Umbilical cord (tissue), 2 donors: ENCODE data around the gene PER3. TPM values are rescaled to one million over a fixed set of nuclear protein-coding genes. Genes with fewer than 3 reads are reported as not detected.
A peak's percentile ranks its signal among the peaks of the same experiment; 100 is the strongest.

Experiments
- DNase-seq: peaks from one replicate; pipeline ENCODE4 v3.0.0-alpha.2; 2015; ENCODE audit warnings: low spot score
- total RNA-seq: library from RNA; depleted of rRNA; stranded (reverse); fragments of >200 nt; gene quantifications from one replicate; pipeline ENCODE4 v1.2.3, GENCODE V29; 2014; ENCODE audit warnings: low replicate concordance; ENCODE audit not compliant: insufficient read depth

Gene PER3
- total RNA-seq, 1 donor from 2014 or later, result 4.3 TPM

DNA sequence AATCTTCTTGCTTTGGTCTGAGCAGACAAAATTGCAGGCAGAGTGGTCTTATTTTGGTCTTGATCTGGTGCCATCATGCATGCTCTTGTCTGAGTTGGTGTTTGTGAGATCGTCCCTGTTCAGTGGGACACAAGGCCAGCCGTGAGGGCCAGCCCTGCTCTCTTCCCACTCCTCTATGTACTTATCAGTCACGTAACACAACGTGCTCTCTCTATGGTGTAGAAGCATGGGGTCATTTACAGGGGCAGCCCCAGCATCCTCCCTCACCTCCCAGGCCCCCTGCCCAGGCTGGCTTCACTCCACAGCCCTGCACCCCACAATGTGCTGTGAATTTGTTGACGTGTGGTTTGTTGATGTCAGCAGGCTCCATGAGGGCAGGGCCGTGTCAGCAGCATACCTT is 87.0 kb downstream of the PER3 start:
- DNase-seq, result no peak

- DNase-seq, result no peak
Measured at GRCh38 chr1:7873801-7874795, 90.0 kb downstream of the PER3 start.

- DNase-seq, result no peak
Measured at GRCh38 chr1:7878027-7878426, 93.9 kb downstream of the PER3 start.

DNA sequence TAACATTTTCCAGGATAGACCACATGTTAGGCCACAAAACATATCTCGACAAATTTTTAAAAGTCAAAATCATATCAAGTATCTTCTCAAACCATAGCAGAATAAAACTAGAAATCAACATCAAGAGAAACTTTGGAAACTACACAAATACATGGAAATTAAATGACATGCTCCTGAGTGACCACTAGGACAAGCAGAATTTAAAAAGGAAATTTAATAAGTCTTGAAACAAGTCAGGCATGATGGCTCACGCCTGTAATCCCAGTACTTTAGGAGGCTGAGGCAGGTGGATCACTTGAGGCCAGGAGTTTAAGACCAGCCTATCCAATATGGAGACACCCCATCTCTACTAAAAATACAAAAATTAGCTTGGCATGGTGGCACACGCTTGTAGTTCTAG is 95.1 kb downstream of the PER3 start:
- DNase-seq, result no peak

GRCh38 chr1:7884757-7885156 is 100.7 kb downstream of the PER3 start:
- DNase-seq, result no peak

DNA sequence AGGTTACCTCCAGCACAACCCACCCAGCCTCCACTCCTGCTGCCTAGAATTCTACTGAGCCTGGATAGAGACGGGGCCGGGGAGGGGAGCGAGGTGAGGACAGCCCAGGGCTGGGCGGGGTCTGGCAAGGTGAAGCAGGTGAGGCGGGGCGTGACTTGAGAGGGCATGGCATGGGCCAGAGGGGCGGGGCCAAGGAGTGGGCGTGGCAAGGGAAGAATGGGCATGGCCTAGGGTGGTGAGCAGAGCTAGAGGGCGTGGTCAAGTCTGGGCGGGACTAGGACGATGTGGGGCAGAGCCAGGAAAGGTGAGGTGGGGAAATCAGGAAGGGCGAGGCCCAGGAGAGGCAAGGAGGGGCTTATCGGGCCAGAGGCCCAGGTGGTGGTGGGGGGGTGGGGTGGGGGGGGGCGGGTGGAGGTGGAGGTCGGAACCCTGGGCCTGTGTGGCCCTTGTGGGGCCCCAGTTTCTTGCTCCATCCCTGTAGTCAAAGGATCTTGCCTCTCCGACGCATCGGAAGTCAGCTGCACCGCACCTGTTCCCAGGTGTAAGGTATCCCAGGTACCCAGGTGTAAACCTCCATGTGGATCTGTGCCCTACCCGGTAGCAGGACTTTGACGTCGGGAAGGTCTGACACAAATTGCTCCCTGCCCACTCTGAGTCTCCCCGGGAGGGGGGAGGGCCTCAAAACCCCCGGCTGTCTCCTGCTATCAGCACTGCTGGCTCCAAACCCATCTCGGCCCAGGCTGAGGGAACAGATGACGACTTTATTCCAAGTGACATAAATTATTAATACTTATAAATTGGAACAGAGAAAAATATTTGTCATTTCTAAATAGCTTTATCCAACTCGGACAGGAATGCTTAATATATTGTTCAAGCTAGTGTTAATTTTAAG is 101.7 kb downstream of the PER3 start:
- no peak for DNase-seq

- no peak for DNase-seq
Measured at GRCh38 chr1:7886405-7886745, 102.3 kb downstream of the PER3 start.

GRCh38 chr1:7888248-7889081 is 104.4 kb downstream of the PER3 start:
- DNase-seq, result peak; percentile 58

DNA sequence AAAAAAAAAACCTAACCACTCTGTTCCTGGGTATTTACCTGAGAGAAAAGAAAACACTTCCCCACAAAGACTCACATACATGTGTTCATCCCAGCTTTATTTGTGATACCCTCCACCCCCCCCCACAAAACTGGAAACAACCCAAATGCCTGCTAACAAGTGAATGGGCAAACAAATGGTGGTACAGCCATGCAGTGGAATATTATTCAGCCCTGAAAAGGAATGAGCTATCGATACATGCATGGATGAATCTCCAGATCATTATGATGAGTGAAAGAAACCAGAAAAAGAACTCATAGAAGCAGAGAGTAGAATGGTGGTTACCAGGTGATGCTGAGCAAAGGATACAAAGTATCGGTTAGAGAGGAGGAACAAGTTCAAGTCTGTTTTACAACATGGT is 106.8 kb downstream of the PER3 start:
- DNase-seq, result no peak

DNA sequence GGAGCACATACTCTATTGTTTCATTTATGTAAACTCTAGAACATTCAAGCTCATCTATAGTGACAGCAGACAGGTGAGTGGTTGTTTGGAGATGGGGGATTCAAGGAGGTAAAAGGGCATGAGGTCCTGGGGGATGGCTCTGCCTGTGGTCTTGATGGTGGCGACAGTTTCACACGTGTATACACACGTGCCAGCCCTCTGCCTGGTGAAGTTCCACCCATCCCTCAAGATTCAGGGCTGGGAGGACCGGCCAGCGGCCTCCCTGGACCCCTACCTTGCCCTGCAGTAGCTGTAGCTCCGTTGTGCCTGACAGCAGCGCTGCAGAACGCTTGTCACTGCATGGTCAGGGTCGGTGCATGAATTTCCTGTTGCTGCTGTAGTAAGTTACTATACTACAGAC is 107.7 kb downstream of the PER3 start:
- no peak for DNase-seq

GRCh38 chr1:7893529-7894180 is 109.6 kb downstream of the PER3 start:
- no peak for DNase-seq

Other genes starting within 250 kb of the PER3 start
- 53.7 TPM for gene VAMP3, start 13.0 kb upstream of the PER3 start, total RNA-seq
- gene UTS2, start 68.8 kb downstream of the PER3 start, total RNA-seq, result 5.3 TPM
- 1.2 TPM for gene TNFRSF9, start 156.5 kb downstream of the PER3 start, total RNA-seq
- 160 TPM for gene PARK7, start 177.4 kb downstream of the PER3 start, total RNA-seq
- 81.6 TPM for gene ERRFI1, start 242.0 kb downstream of the PER3 start, total RNA-seq